ENCODE measurements around the gene AGAP9.
"Not testable (repeated sequence)": the region's sequence is repeated elsewhere in the genome, so short reads cannot be mapped to it uniquely, and the experiment has no call there.

DNA sequence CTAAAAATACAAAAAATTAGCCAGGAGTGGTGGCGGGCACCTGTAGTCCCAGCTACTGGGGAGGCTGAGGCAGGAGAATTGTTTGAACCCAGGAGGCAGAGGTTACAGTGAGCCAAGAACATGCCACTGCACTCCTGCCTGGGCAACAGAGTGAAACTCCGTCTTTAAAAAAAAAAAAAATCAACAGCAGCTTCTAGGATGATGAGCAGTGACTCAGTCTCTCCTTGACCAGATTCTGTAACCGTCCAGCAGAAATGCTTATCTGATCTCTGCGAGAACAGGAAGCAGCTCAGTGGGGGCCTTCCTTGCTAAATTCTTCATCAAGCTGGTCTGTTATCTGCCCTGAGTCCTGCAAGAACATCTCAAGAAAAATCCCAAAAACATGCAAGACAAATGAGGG is 37.5 kb downstream of the AGAP9 start:
- not testable (repeated sequence) for TF ChIP-seq POLR2A (IDR thresholded peaks at IDR 0.05; ENCODE audit: control extremely low read depth in 1 of 2, low read depth in 2 of 2, low read length in 2 of 2); KDM5A (IDR thresholded peaks at IDR 0.05; ENCODE audit: low read length); CBX5 (IDR thresholded peaks at IDR 0.05; ENCODE audit: low read depth, low read length); CHD2 (IDR thresholded peaks at IDR 0.05; ENCODE audit: low read length); TCF12 (IDR thresholded peaks at IDR 0.05; ENCODE audit: low read depth, low read length); TAF1 (IDR thresholded peaks at IDR 0.05; ENCODE audit: low read depth, low read length); EZH2 (IDR thresholded peaks at IDR 0.05; ENCODE audit: low read depth, low read length, severe bottlenecking); POLR2AphosphoS5 (IDR thresholded peaks at IDR 0.05; ENCODE audit: low read depth, low read length)
- TF ChIP-seq, protein P1, sequence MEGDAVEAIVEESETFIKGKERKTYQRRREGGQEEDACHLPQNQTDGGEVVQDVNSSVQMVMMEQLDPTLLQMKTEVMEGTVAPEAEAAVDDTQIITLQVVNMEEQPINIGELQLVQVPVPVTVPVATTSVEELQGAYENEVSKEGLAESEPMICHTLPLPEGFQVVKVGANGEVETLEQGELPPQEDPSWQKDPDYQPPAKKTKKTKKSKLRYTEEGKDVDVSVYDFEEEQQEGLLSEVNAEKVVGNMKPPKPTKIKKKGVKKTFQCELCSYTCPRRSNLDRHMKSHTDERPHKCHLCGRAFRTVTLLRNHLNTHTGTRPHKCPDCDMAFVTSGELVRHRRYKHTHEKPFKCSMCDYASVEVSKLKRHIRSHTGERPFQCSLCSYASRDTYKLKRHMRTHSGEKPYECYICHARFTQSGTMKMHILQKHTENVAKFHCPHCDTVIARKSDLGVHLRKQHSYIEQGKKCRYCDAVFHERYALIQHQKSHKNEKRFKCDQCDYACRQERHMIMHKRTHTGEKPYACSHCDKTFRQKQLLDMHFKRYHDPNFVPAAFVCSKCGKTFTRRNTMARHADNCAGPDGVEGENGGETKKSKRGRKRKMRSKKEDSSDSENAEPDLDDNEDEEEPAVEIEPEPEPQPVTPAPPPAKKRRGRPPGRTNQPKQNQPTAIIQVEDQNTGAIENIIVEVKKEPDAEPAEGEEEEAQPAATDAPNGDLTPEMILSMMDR (IDR thresholded peaks at IDR 0.05; ENCODE audit: control extremely low read depth in 1 of 3, insufficient read depth in 1 of 3, low read depth in 1 of 3, low read length in 3 of 3): not testable (repeated sequence)
